HepG2 (cell line): ENCODE measurements around the gene MSTO1. TPM values are rescaled to one million over a fixed set of nuclear protein-coding genes. Genes with fewer than 3 reads are reported as not detected.

ENCODE experiments used
- ATAC-seq: fragments of 200-7000 bp; cut with Tn5 transposase; 3 replicates; pipeline ENCODE4 v1.9.1; 2020; ENCODE audit warnings: mild to moderate bottlenecking, moderate library complexity
- BruUV-seq: library from RNA; stranded (reverse); fragments of 400-500 nt; replicated peaks from 2 replicates; lab custom pipeline; 2021; lab: Mats Ljungman, UMichigan
- CTCF ChIA-PET: fragments of 300-600 bp; formaldehyde crosslinking; extraction: SDS; loops from one replicate; lab custom pipeline; 2021; ENCODE audit warnings: low total read pairs, inconsistent platforms, low intra/inter-chr PET ratio; lab: Yijun Ruan, JAX
- POLR2A ChIA-PET: fragments of 350-600 bp; sonication (Branson Sonifier 250); formaldehyde crosslinking; loops from one replicate; lab custom pipeline; 2020; ENCODE audit warnings: antibody characterized with exemption, inconsistent platforms; lab: Yijun Ruan, JAX
- DNase-seq: peaks from one replicate; pipeline ENCODE4 v3.0.0-alpha.2; 2015; ENCODE audit warnings: low spot score
- FAIRE-seq: peaks from 3 replicates; lab custom pipeline; 2011; peaks lifted over from hg19 to GRCh38; lab: Jason Lieb, UNC
- H2AFZ ChIP-seq: one replicate; pipeline ENCODE4 v1.6.1; 2011; ENCODE audit warnings: low read length, inconsistent platforms
- H3K27ac ChIP-seq: fragments of 300-600 bp; 3 replicates; pipeline ENCODE4 v1.8.0; 2011; ENCODE audit warnings: mixed run types, mild to moderate bottlenecking, mixed read lengths, low read length, inconsistent platforms; ENCODE audit not compliant: insufficient read depth; ENCODE audit errors: extremely low read length
- H3K27me3 ChIP-seq, 2 experiments: fragments of 200-600 bp in 1 of 2; 2 replicates in 1 of 2; 3 replicates in 1 of 2; pipeline versions ENCODE4 v1.6.0 to v1.8.0; 2011; ENCODE audit warnings: low read length in 2 of 2, mild to moderate bottlenecking in 2 of 2, moderate library complexity in 2 of 2, inconsistent platforms in 1 of 2; ENCODE audit not compliant: insufficient read depth in 2 of 2, control insufficient read depth in 1 of 2
- H3K36me3 ChIP-seq, 2 experiments: fragments of 200-600 bp in 1 of 2; replicated peaks in 1 of 2; 2 replicates in 1 of 2; 3 replicates in 1 of 2; pipeline versions ENCODE4 v1.5.1 to v1.8.0; 2011; ENCODE audit warnings: low read length in 2 of 2, inconsistent platforms in 1 of 2; ENCODE audit not compliant: insufficient read depth in 2 of 2, control insufficient read depth in 1 of 2
- H3K4me1 ChIP-seq: 2 replicates; pipeline ENCODE4 v1.5.1; 2012; ENCODE audit warnings: low read length, inconsistent platforms; ENCODE audit not compliant: insufficient read depth
- H3K4me2 ChIP-seq: 2 replicates; pipeline ENCODE4 v1.6.0; 2011; ENCODE audit warnings: low read depth, low read length, inconsistent platforms
- H3K4me3 ChIP-seq, 3 experiments: fragments of 200-600 bp in 1 of 3; sonication (generic), shearing (Covaris generic) in 1 of 3; replicated peaks in 1 of 3; 2 replicates each; pipeline ENCODE4 v1.5.1; 2011 to 2016; ENCODE audit warnings: low read length in 3 of 3, inconsistent platforms in 2 of 3, low read depth in 2 of 3, mild to moderate bottlenecking in 2 of 3, control low read depth in 1 of 3, mixed read lengths in 1 of 3; ENCODE audit not compliant: insufficient read depth in 1 of 3
- H3K79me2 ChIP-seq: one replicate; pipeline ENCODE4 v1.6.1; 2011; ENCODE audit warnings: low read length, inconsistent platforms; ENCODE audit not compliant: insufficient read depth
- H3K9ac ChIP-seq: 2 replicates; pipeline ENCODE4 v1.6.0; 2011; ENCODE audit warnings: mild to moderate bottlenecking, low read depth, low read length, inconsistent platforms; ENCODE audit not compliant: insufficient read depth
- H3K9me3 ChIP-seq: 2 replicates; pipeline ENCODE4 v1.5.1; 2012; ENCODE audit warnings: mild to moderate bottlenecking, low read length
- H4K20me1 ChIP-seq: 2 replicates; pipeline ENCODE4 v1.6.0; 2011; ENCODE audit warnings: inconsistent platforms, mild to moderate bottlenecking, low read length, moderate library complexity; ENCODE audit not compliant: insufficient read depth
- CC2D1A ChIP-seq: sonication (generic); formaldehyde crosslinking; IDR thresholded peaks from 2 replicates; pipeline ENCODE4 v1.8.1; 2023; ENCODE audit warnings: mild to moderate bottlenecking, missing genetic modification reagents
- FOXK2 ChIP-seq: fragments of 450-650 bp; IDR thresholded peaks from 2 replicates; pipeline ENCODE4 v1.6.1; 2016
- HDAC2 ChIP-seq: sonication (generic); formaldehyde crosslinking; IDR thresholded peaks from 2 replicates; pipeline ENCODE4 v1.4.0; 2020; ENCODE audit warnings: missing genetic modification reagents
- HHEX ChIP-seq: IDR thresholded peaks from 2 replicates; pipeline ENCODE4 v1.6.1; 2016; ENCODE audit warnings: control low read depth
- NR2F6 ChIP-seq, 2 experiments: IDR thresholded peaks; 2 replicates each; pipeline ENCODE4 v1.6.1; 2016; ENCODE audit warnings: antibody characterized with exemption in 1 of 2, mild to moderate bottlenecking in 1 of 2
- REPIN1 ChIP-seq: sonication (generic); formaldehyde crosslinking; IDR thresholded peaks from 2 replicates; pipeline ENCODE4 v1.8.0; 2022; ENCODE audit warnings: missing genetic modification reagents, low read depth, mild to moderate bottlenecking, borderline replicate concordance
- YY1 ChIP-seq: IDR thresholded peaks from 2 replicates; pipeline ENCODE4 v1.6.1; 2011; ENCODE audit warnings: low read length, low read depth, moderate library complexity, mild to moderate bottlenecking; ENCODE audit not compliant: insufficient read depth, insufficient replicate concordance
- ZNF33A ChIP-seq: sonication (generic); formaldehyde crosslinking; IDR thresholded peaks from 2 replicates; pipeline ENCODE4 v1.5.1; 2020; ENCODE audit warnings: missing genetic modification reagents, mild to moderate bottlenecking, moderate library complexity, borderline replicate concordance
- ZNF34 ChIP-seq: sonication (generic); formaldehyde crosslinking; IDR thresholded peaks from 2 replicates; pipeline ENCODE4 v1.4.0; 2020; ENCODE audit warnings: mild to moderate bottlenecking, missing genetic modification reagents, borderline replicate concordance
- WGBS: methylation state at CpG from one replicate; pipeline ENCODE4 v1.1.6; 2017; ENCODE audit warnings: low lambda C conversion rate; 5-methylcytosine and 5-hydroxymethylcytosine counted together
- in situ Hi-C: cut with HindIII; loops from 2 replicates; pipeline ENCODE4 v1.10.0; 2017; ENCODE audit warnings: low pct_unique_long_range_greater_than_20kb; ENCODE audit not compliant: extremely low pct_ligation_motif_present
- intact Hi-C: fragments of 100-400 bp; cut with micrococcal nuclease; formaldehyde crosslinking; loops from one replicate; pipeline ENCODE4 v1.10.0; 2022; ENCODE audit not compliant: unreplicated experiment
- polyA plus RNA-seq, 8 experiments: library from polyadenylated mRNA; depleted of rRNA in 3 of 8; stranded (reverse) in 7 of 8; unstranded in 1 of 8; fragments of >200 nt; fragmentation: Illumina TruSeq in 4 of 8; extraction: Trizol in 4 of 8; gene quantifications; 2 replicates each; pipeline versions ENCODE4 v1.2.1 to v1.2.3, GENCODE V29; 2011 to 2016; ENCODE audit warnings: low read depth in 4 of 8, missing spikeins in 1 of 8, mixed read lengths in 1 of 8; ENCODE audit not compliant: insufficient read depth in 1 of 8
- total RNA-seq, 5 experiments: library from RNA; depleted of rRNA; stranded (reverse); fragments of >200 nt; fragmentation: Illumina TruSeq; extraction: Trizol; gene quantifications; 2 replicates each; pipeline ENCODE4 v1.2.3, GENCODE V29; 2016; ENCODE audit warnings: low read depth in 1 of 5

The MSTO1 gene
- total and polyA plus RNA-seq, 2 of the 13 experiments (the other 11 are each of a cell fraction or from before 2014, with no cell fraction given): 19.1 to 25.3 TPM

GRCh38 chr1:155645648-155646047 is 35.6 kb downstream of the MSTO1 start:
- Histone ChIP-seq H3K27me3 (no peaks in the 10 kb centered on the region), H3K4me3 (no peak overlapping the region), H3K27ac (no peak overlapping the region), H3K9ac (no peak overlapping the region), H3K79me2 (no peaks in the 10 kb centered on the region), H2AFZ (no peak overlapping the region), H4K20me1 (no peaks in the 10 kb centered on the region), H3K4me1 (peaks cover 50% of the 10 kb centered on the region), H3K36me3 (no peaks in the 10 kb centered on the region), H3K9me3 (peaks cover 33% of the 10 kb centered on the region), H3K4me2 (no peak overlapping the region; the same call in 1 of the 2 replicates)
- DNase-seq (no peak), FAIRE-seq (no peak), ATAC-seq (no peak)
- in situ Hi-C loops (no loop called here), intact Hi-C loops (no loop called here)
- ChIA-PET POLR2A (no interaction called here), CTCF (no interaction called here)
- TF ChIP-seq FOXK2 (no peak), NR2F6 (IDR thresholded peaks at IDR 0.05) (no peak), NR2F6 (CRISPR knock-in tag; IDR thresholded peaks at IDR 0.05) (no peak)
- no TSS peak for BruUV-seq
- WGBS: 69% methylated on average over 6 of the region's 6 CpGs

- H3K4me3 ChIP-seq: no peak overlapping the region
- no peaks in the 10 kb centered on the region for H3K36me3 ChIP-seq
- CTCF ChIA-PET: no interaction called here
- no peaks in the 10 kb centered on the region for H3K27me3 ChIP-seq
- in situ Hi-C loops: no loop called here
- no peak for FAIRE-seq
- no peak for ATAC-seq
- no peak overlapping the region for H3K4me2 ChIP-seq
- intact Hi-C loops: no loop called here
- 91% methylated on average over 2 of the region's 2 CpGs for WGBS
- POLR2A ChIA-PET: interaction anchor here (0.7 kb wide), 1 partner anchor 52 kb away, joined by 3 read pairs; no protein-coding TSS in a partner anchor
- H2AFZ ChIP-seq: no peak overlapping the region
- TF ChIP-seq REPIN1 (CRISPR knock-in tag) (no peak), HDAC2 (CRISPR knock-in tag) (no peak), HHEX (CRISPR knock-in tag) (no peak), YY1 (no peak), CC2D1A (CRISPR knock-in tag) (no peak), ZNF34 (no peak), ZNF33A (no peak)
- peaks cover 32% of the 10 kb centered on the region for H3K9me3 ChIP-seq
- no peak overlapping the region for H3K9ac ChIP-seq
- no peaks in the 10 kb centered on the region for H3K79me2 ChIP-seq
- no TSS peak for BruUV-seq
- peaks cover 47% of the 10 kb centered on the region for H3K4me1 ChIP-seq
- no peak for DNase-seq
- no peak overlapping the region for H3K27ac ChIP-seq
- no peaks in the 10 kb centered on the region for H4K20me1 ChIP-seq
Observed at GRCh38 chr1:155646307-155646706, 36.3 kb downstream of the MSTO1 start.
